Stimulated activated CD8-positive, alpha-beta memory T cell treated with anti-CD3 and anti-CD28 coated beads, Interleukin-15, amount 100 ng/mL, for 4 hours (primary cell): ENCODE results near the gene FAM163B.
A peak's percentile ranks its signal among the peaks of the same experiment; 100 is the strongest.

Experiments used
- DNase-seq, 2 donors: peaks; one replicate each; pipeline ENCODE4 v3.0.0-alpha.2; 2020; ENCODE audit warnings: low read depth in 2 of 2

The FAM163B gene

GRCh38 chr9:133543772-133544467, 65.3 kb downstream of the FAM163B start:
- DNase-seq: no peak

GRCh38 chr9:133542002-133542401, 67.2 kb downstream of the FAM163B start:
- DNase-seq: no peak

- DNase-seq: no peak
Observed at GRCh38 chr9:133540698-133541025, 68.5 kb downstream of the FAM163B start.

- no peak for DNase-seq
Observed at GRCh38 chr9:133539991-133540697, 69.0 kb downstream of the FAM163B start.

GRCh38 chr9:133538851-133539833, 70.0 kb downstream of the FAM163B start:
- DNase-seq: no peak

- DNase-seq: no peak
Observed at GRCh38 chr9:133538176-133538575, 71.0 kb downstream of the FAM163B start.

GRCh38 chr9:133537257-133537656, 71.9 kb downstream of the FAM163B start:
- DNase-seq: no peak

- no peak for DNase-seq
Observed at GRCh38 chr9:133536536-133536935, 72.7 kb downstream of the FAM163B start.

GRCh38 chr9:133536080-133536479, 73.1 kb downstream of the FAM163B start:
- DNase-seq: no peak

GRCh38 chr9:133535306-133535877, 73.8 kb downstream of the FAM163B start:
- no peak for DNase-seq

- peak; percentile 37 to 38 for DNase-seq
Observed at GRCh38 chr9:133534346-133535291, 74.6 kb downstream of the FAM163B start, which contains the start of gene ADAMTSL2. Gene ADAMTSL2, plus strand, starts transcription at chr9:133534704. Its CDS starts 2,009 bp downstream, at chr9:133536713.

GRCh38 chr9:133533857-133534256, 75.3 kb downstream of the FAM163B start:
- no peak for DNase-seq

- peak; percentile 21 to 40 for DNase-seq
Observed at GRCh38 chr9:133532937-133533668, 76.1 kb downstream of the FAM163B start.

- DNase-seq: no peak
Observed at GRCh38 chr9:133531293-133531692, 77.9 kb downstream of the FAM163B start.

GRCh38 chr9:133529874-133530273, 79.3 kb downstream of the FAM163B start:
- no peak for DNase-seq

GRCh38 chr9:133529457-133529856, 79.7 kb downstream of the FAM163B start:
- DNase-seq: no peak

GRCh38 chr9:133528876-133529241, 80.3 kb downstream of the FAM163B start:
- no peak for DNase-seq

- no peak for DNase-seq
Observed at GRCh38 chr9:133528001-133528875, 81.0 kb downstream of the FAM163B start.

GRCh38 chr9:133527444-133527920, 81.7 kb downstream of the FAM163B start:
- DNase-seq: no peak
